Esophagus squamous epithelium (tissue), 5 donors: ENCODE measurements around the gene GET4. TPM values are rescaled to one million over a fixed set of nuclear protein-coding genes. Genes with fewer than 3 reads are reported as not detected.

Experiments
- DNase-seq: peaks from one replicate; lab custom pipeline; 2025; lab: John Stamatoyannopoulos, UW
- H3K27ac ChIP-seq, 4 donors: fragments of 200-600 bp; sonication (generic); one replicate each; pipeline ENCODE4 v1.5.1; 2016 to 2019; ENCODE audit warnings: mild to moderate bottlenecking in 1 of 4
- H3K27me3 ChIP-seq, 4 donors: fragments of 200-600 bp; sonication (generic); 1 replicate in 3 of 4; 2 replicates in 1 of 4; pipeline versions ENCODE4 v1.5.1 to v1.6.0; 2017 to 2021; ENCODE audit warnings: antibody characterized with exemption in 1 of 4
- H3K36me3 ChIP-seq, 3 donors: fragments of 200-600 bp; sonication (generic); one replicate each; pipeline ENCODE4 v1.5.1; 2016 to 2019
- H3K4me1 ChIP-seq, 3 donors: fragments of 200-600 bp; sonication (generic); one replicate each; pipeline ENCODE4 v1.5.1; 2017 to 2019
- H3K4me3 ChIP-seq, 4 donors: fragments of 200-600 bp; sonication (generic); 1 replicate in 3 of 4; 2 replicates in 1 of 4; pipeline ENCODE4 v1.5.1; 2016 to 2019; ENCODE audit warnings: mild to moderate bottlenecking in 2 of 4, moderate library complexity in 1 of 4
- H3K9me3 ChIP-seq, 3 donors: fragments of 200-600 bp; sonication (generic); one replicate each; pipeline ENCODE4 v1.5.1; 2016 to 2019
- CTCF ChIP-seq, 6 experiments: fragments of 450-650 bp in 4 of 6; fragments of 200-600 bp in 2 of 6; sonication (generic) in 2 of 6; IDR thresholded peaks; one replicate each; pipeline ENCODE4 v1.5.1; 2016 to 2019; ENCODE audit warnings: antibody characterized with exemption in 6 of 6, mild to moderate bottlenecking in 4 of 6, moderate library complexity in 4 of 6
- POLR2A ChIP-seq, 4 donors: fragments of 450-650 bp; IDR thresholded peaks; one replicate each; pipeline ENCODE4 v1.6.1; 2017; ENCODE audit warnings: antibody characterized with exemption in 4 of 4, mild to moderate bottlenecking in 4 of 4, moderate library complexity in 3 of 4
- whole genome bisulfite sequencing, 2 donors: methylation state at CpG; one replicate each; pipeline ENCODE4 v1.1.5; 2018; 5-methylcytosine and 5-hydroxymethylcytosine counted together
- intact Hi-C: fragments of 100-400 bp; cut with DNase I; formaldehyde crosslinking; loops from one replicate; pipeline ENCODE4 v1.15.0; 2022
- total RNA-seq, 4 donors: library from RNA; depleted of rRNA; stranded (reverse); fragments of >200 nt; gene quantifications; one replicate each; pipeline ENCODE4 v1.1.0, GENCODE V29; 2016
- donor health status: DM: yes; HTN: yes; CAD: no.

Gene GET4
- total RNA-seq, 4 donors from 2014 or later: 22.3 to 29.6 (median 27.8) TPM

- no peak for DNase-seq
- WGBS, 2 donors: 92 to 93% methylated on average over 24 of the region's 24 CpGs
- intact Hi-C loops: no loop called here
- Histone ChIP-seq H3K4me1 (peaks cover 17 to 51% (median 27%) of the 10 kb centered on the region in 3 donors), H3K9me3 (no peaks in the 10 kb centered on the region), H3K36me3 (peaks cover 18 to 77% (median 23%) of the 10 kb centered on the region in 3 donors), H3K4me3 (no peak overlapping the region), H3K27ac (peak overlapping the region in 1 of 4 donors; percentile 49), H3K27me3 (no peaks in the 10 kb centered on the region)
- no peak for TF ChIP-seq CTCF (IDR thresholded peaks at IDR 0.05)
- TF ChIP-seq POLR2A (IDR thresholded peaks at IDR 0.05): no peak
Measured at GRCh38 chr7:840001-840600, 36.3 kb upstream of the GET4 start.

- H3K4me1 ChIP-seq: peaks cover 3 to 33% (median 11%) of the 10 kb centered on the region in 3 donors
- 71 to 88% methylated on average over 13 of the region's 16 CpGs for WGBS, 2 donors
- peak overlapping the region in 3 of 4 donors; percentile 66 to 72 (median 67) for H3K27ac ChIP-seq
- H3K27me3 ChIP-seq: no peaks in the 10 kb centered on the region
- intact Hi-C loops: no loop called here
- peaks cover 18 to 94% (median 23%) of the 10 kb centered on the region in 3 donors for H3K36me3 ChIP-seq
- no peak for DNase-seq
- H3K9me3 ChIP-seq: no peaks in the 10 kb centered on the region
- TF ChIP-seq POLR2A (IDR thresholded peaks at IDR 0.05) (no peak), CTCF (IDR thresholded peaks at IDR 0.05) (no peak)
- H3K4me3 ChIP-seq: no peak overlapping the region
Measured at GRCh38 chr7:841943-842342, 34.4 kb upstream of the GET4 start.

- intact Hi-C loops: no loop called here
- Histone ChIP-seq H3K27me3 (no peaks in the 10 kb centered on the region), H3K9me3 (no peaks in the 10 kb centered on the region), H3K4me1 (peaks cover 0 to 27% (median 8%) of the 10 kb centered on the region in 3 donors), H3K27ac (peak overlapping the region in 3 of 4 donors; percentile 66 to 72 (median 67)), H3K4me3 (no peak overlapping the region), H3K36me3 (peaks cover 18 to 99% (median 23%) of the 10 kb centered on the region in 3 donors)
- TF ChIP-seq POLR2A (IDR thresholded peaks at IDR 0.05): no peak
- no peak for TF ChIP-seq CTCF (IDR thresholded peaks at IDR 0.05)
- no peak for DNase-seq
- WGBS, 2 donors: 65 to 71% methylated on average over 8 of the region's 8 CpGs
Measured at GRCh38 chr7:842431-843031, 33.8 kb upstream of the GET4 start.

GRCh38 chr7:843230-843629 lies 33.1 kb upstream of the GET4 start:
- intact Hi-C loops: no loop called here
- Histone ChIP-seq H3K36me3 (peaks cover 18 to 98% (median 23%) of the 10 kb centered on the region in 3 donors), H3K9me3 (no peaks in the 10 kb centered on the region), H3K4me1 (peaks cover 0 to 22% (median 8%) of the 10 kb centered on the region in 3 donors), H3K4me3 (no peak overlapping the region), H3K27me3 (no peaks in the 10 kb centered on the region), H3K27ac (peak overlapping the region in 2 of 4 donors; percentile 26 to 72)
- WGBS, 2 donors: 93 to 95% methylated on average over 17 of the region's 17 CpGs
- TF ChIP-seq CTCF (IDR thresholded peaks at IDR 0.05): no peak
- TF ChIP-seq POLR2A (IDR thresholded peaks at IDR 0.05): no peak
- no peak for DNase-seq

GRCh38 chr7:844043-844442 lies 32.3 kb upstream of the GET4 start:
- no peaks in the 10 kb centered on the region for H3K27me3 ChIP-seq
- DNase-seq: no peak
- intact Hi-C loops: no loop called here
- 100% methylated on average over 6 of the region's 14 CpGs; no CpG with 5 or more reads in 1 of the 2 donors for WGBS, 2 donors
- no peaks in the 10 kb centered on the region for H3K9me3 ChIP-seq
- peaks cover 0 to 14% (median 8%) of the 10 kb centered on the region in 3 donors for H3K4me1 ChIP-seq
- TF ChIP-seq POLR2A (IDR thresholded peaks at IDR 0.05) (no peak), CTCF (IDR thresholded peaks at IDR 0.05) (no peak)
- peaks cover 18 to 98% (median 23%) of the 10 kb centered on the region in 3 donors for H3K36me3 ChIP-seq
- H3K4me3 ChIP-seq: no peak overlapping the region
- H3K27ac ChIP-seq: peak overlapping the region in 2 of 4 donors; percentile 9 to 10
